Measurements from ENCODE around the gene HOXB7.

HOXB7 gene

DNA sequence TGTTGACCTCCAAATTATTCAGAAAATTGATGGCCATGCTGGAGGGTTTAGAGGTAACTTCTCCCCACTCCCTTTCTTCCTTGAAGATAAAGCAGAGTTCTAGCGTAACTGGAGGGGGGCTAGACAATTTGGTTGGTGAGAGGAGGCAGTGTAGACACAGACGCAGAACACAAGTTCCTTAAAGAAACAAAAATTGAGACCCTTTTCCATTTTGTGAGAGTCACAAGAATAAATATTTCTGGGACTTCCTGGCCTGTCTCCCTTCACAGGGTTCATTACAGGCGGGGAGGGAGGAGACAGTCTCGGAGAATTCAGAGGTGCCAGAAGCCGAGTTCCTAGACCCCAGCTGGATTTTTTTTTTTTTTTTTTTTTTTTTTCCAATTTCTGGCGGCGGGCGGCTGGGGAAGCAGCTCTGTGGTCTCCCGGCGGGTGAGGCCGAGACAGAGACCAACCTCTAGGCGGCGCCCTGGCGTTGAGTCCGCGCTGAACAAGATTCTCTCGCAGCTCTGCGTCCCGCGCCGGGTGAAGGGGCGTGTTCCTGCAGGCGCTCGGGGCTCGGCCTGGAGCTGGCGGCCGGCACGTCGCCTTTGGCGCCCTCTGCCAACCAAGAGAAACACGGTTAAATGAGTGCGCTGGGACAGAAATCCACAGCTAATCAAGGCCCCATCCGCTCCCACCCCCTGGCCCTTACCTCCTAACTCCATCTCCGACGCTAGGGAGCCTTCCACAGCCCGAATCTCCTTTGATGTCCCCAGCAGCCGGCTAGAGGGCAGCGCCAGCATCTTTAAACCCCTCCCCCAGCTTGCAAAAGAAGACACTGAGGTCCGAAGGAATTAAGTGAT is 25.6 kb upstream of the HOXB7 start:
- peak; percentile 92 for DNase-seq

DNA sequence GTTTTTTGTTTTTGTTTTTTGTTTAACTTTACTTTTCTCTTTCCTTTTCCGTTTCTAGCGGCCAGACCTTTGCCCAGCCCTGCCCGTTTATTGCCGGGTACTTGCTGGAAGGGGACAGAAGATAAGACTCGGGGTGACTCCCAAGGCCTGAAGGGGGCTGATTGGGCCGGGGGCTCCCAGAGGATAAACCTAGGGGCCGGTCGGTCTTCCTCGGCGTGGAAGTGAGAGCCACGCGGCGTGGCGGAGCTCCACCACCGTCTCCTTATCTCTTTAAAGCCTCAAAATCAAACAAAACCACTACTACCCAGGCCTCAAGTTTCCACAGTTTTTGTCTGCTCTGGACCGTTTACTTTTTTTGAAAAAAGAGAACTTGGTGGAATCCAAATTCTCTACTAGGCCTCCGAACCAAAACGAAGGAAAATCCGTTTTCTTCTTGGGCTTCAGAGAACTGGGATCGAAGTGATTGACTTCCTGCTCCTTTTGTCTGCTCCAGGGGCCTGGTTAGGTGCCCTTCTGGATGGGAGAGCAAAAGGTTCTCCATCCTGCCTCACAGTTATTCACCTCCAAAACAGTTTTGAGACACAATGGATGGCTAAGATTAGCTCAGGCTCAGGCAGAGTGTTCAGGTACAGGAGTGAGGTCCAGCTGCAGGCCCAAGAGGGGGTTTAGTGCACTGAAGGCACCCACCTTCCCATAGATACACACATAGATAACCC is 23.8 kb upstream of the HOXB7 start:
- no peak for DNase-seq

- no peak for DNase-seq
Observed at GRCh38 chr17:48633266-48633677, 22.5 kb upstream of the HOXB7 start.

DNA sequence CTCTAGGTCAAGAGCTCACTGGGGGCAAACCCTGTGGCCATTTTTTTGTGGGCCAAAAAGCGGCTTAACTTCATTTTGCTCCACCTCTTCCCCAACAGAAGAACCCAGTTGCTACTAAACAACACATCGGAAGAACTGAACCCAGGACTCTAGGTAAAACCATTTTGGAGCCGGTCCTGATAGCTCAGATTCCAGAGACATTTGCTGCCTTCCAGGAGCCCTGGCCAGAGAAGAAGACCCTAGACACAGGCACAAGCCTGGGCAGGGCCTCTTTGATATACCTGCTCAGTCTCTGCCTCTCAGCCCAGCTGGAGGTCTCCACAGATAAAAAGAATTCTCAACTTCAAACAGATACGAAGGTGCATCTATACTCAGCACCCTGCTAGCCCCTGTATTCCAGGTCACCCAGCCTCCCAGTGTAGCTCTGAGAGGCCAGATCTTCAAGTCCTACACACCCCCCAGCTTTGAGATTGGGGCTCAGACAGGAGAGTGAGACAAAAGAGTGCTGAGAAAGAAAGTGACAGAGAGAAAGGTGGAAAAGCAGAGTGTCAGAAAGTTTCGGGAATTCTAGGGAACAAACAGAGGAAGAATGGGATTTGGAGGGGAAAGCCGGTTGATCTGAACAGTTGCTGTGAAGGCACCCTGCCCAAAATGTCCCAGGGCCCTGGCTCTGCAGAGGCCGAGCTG is 21.9 kb upstream of the HOXB7 start:
- no peak for DNase-seq

- no peak for DNase-seq
Observed at GRCh38 chr17:48631693-48632578, 21.1 kb upstream of the HOXB7 start.

DNA sequence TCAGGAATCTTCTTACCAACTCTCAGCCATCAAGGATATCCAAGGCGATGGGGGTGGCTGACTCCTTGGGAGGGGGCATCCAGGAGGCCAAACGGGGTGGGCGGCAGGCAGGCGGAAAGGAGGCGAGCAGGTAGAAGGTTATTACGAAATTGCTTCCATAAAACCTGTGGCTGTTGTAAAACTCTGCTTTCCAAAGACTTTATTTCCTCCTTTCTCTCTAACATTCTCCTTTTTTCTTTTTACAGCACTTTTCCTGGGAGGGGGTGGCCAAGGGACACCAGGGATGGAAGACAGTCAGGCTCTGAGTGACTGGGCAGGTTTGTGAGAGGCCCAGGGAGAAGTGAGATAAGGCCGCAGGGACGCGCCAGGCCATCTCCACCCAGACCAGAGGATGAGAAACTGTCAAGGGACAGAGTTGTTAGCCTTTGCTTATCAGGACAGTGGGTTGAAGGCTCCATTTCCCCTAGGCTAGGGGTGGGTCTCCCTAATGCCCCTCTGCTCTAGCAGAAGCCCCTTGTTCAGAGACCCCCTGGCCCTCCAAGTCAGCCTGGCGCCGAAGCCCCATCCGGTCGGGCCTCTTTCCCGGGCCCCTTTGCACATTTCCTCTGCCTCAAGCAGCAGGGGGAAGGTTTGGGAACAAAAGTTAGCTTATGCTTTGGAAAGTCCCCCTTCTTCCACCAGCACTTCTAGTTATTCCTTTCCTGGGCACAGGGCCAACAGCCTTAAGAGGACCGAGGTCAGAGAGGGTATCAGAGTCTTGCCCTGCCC is 20.3 kb upstream of the HOXB7 start:
- no peak for DNase-seq

- DNase-seq = no peak
Observed at GRCh38 chr17:48630009-48630924, 19.4 kb upstream of the HOXB7 start.

DNA sequence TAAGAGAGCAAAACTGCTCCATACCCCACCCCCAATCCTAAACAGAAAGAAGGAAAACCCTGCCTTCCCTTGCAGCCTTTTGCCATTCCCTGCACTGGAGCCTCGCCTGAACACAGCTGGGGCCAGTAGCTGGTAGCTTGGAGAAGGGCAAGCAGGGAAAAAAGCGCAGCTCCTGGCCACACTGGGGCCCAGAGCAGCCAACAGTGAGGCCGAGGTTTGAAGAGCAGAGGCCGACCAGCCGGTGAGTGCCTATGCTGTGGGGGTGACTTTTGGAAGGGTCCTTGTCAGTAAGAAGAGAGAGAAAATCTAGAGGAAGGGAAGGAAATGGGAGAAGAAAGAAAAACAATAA is 18.6 kb upstream of the HOXB7 start:
- DNase-seq = no peak

DNA sequence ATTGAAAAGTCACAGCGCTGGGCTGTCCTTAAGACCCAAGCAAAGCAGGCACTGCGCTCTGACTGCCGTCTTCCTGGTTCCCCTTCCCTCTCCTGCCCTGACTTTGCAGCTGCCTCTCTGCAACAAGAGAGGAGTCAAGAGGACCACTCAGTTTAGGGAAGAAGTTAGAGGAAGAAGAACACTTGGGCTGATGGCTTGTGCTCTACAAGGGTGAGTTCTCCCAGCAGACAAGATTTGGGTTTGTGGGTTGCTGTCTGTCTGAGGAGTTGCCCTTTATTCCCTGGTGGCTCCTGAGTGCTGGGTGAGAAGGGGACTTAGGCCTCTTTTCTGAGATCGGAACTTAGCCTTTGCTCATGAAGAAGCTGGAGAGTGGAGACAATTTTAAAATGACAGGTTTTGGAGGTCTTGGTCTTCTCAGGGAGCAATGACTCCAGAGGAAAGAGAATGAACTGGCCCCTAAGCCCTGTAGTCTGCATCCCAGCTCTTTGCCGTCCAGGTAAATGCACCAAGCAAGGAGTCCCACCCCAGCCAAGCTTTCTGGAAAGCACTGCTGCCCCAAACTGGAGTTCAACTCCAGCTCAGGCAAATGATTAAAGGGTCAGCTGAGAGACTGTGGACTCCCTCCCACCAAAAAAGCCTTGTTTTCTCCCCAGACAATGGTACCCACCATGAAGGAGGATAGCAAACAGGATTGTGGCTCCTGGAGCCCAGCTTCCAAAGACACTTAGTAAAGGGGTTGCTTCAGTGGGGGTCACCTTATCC is 18.0 kb upstream of the HOXB7 start:
- no peak for DNase-seq

- DNase-seq = no peak
Observed at GRCh38 chr17:48627623-48628521, 17.1 kb upstream of the HOXB7 start.

- DNase-seq = no peak
Observed at GRCh38 chr17:48627118-48627597, 16.3 kb upstream of the HOXB7 start.

- DNase-seq = peak; percentile 79
Observed at GRCh38 chr17:48626245-48627117, 15.7 kb upstream of the HOXB7 start, which contains the start of gene HOXB9. TSS of gene HOXB9 (minus strand) at chr17:48626358. CDS start at chr17:48626269, 89 bp downstream.

- peak; percentile 77 for DNase-seq
Observed at GRCh38 chr17:48625495-48626244, 14.9 kb upstream of the HOXB7 start.

- no peak for DNase-seq
Observed at GRCh38 chr17:48624544-48625494, 14.0 kb upstream of the HOXB7 start.

GRCh38 chr17:48624118-48624517 is 13.3 kb upstream of the HOXB7 start:
- no peak for DNase-seq

GRCh38 chr17:48623583-48623982 is 12.8 kb upstream of the HOXB7 start:
- no peak for DNase-seq

Measured in activated CD8-positive, alpha-beta memory T cell treated with anti-CD3 and anti-CD28 coated beads, Interleukin-2, amount 50 U/mL, for 48 hours (primary cell).